ENCODE results near the gene CXorf58.

DNA sequence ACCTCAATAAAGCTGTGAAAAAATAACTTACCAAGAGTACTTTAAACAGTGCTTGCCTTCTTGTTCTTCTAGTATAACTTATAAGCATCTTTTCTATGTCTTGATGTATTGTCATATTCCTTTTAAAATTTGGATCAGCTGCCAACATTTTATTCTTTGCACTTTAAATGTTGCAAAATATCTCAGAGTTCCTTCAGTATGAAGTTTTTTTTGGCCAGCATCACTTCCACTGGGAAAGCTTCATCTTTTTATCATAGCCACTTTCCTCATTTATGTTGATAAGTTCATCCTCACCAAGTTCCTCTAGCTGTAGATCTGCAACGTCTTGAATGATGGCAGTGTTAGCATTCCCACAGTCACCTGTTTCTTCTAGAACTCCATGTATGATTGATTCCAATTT, 24.2 kb downstream of the CXorf58 start:
- TF ChIP-seq, protein P1, sequence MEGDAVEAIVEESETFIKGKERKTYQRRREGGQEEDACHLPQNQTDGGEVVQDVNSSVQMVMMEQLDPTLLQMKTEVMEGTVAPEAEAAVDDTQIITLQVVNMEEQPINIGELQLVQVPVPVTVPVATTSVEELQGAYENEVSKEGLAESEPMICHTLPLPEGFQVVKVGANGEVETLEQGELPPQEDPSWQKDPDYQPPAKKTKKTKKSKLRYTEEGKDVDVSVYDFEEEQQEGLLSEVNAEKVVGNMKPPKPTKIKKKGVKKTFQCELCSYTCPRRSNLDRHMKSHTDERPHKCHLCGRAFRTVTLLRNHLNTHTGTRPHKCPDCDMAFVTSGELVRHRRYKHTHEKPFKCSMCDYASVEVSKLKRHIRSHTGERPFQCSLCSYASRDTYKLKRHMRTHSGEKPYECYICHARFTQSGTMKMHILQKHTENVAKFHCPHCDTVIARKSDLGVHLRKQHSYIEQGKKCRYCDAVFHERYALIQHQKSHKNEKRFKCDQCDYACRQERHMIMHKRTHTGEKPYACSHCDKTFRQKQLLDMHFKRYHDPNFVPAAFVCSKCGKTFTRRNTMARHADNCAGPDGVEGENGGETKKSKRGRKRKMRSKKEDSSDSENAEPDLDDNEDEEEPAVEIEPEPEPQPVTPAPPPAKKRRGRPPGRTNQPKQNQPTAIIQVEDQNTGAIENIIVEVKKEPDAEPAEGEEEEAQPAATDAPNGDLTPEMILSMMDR (IDR thresholded peaks at IDR 0.05), result no peak
- TF ChIP-seq EZH2 (IDR thresholded peaks at IDR 0.05; ENCODE audit: borderline replicate concordance, insufficient read depth, low read depth, low read length, poor library complexity, severe bottlenecking), result no peak
